ENCODE data around the gene HDX.

DNA sequence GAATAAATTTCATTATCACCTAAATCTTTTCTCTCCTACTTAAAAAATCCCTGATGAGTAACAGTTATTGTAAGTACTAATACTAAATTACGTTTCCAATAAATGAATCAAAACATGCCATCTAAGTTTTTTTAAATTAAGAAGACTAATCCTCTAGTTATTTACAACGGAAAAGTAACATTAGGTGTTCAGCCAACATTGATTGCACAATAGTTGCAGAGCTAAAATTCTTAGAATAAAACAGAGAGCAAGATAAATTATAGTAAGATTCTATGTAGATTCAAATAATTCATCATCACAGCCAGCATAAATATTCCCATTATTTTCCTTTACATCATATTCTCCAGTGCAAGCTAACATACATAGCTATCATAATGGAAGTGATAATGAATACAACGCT is 139.2 kb downstream of the HDX start:
- TF ChIP-seq, protein P1, sequence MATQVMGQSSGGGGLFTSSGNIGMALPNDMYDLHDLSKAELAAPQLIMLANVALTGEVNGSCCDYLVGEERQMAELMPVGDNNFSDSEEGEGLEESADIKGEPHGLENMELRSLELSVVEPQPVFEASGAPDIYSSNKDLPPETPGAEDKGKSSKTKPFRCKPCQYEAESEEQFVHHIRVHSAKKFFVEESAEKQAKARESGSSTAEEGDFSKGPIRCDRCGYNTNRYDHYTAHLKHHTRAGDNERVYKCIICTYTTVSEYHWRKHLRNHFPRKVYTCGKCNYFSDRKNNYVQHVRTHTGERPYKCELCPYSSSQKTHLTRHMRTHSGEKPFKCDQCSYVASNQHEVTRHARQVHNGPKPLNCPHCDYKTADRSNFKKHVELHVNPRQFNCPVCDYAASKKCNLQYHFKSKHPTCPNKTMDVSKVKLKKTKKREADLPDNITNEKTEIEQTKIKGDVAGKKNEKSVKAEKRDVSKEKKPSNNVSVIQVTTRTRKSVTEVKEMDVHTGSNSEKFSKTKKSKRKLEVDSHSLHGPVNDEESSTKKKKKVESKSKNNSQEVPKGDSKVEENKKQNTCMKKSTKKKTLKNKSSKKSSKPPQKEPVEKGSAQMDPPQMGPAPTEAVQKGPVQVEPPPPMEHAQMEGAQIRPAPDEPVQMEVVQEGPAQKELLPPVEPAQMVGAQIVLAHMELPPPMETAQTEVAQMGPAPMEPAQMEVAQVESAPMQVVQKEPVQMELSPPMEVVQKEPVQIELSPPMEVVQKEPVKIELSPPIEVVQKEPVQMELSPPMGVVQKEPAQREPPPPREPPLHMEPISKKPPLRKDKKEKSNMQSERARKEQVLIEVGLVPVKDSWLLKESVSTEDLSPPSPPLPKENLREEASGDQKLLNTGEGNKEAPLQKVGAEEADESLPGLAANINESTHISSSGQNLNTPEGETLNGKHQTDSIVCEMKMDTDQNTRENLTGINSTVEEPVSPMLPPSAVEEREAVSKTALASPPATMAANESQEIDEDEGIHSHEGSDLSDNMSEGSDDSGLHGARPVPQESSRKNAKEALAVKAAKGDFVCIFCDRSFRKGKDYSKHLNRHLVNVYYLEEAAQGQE (IDR thresholded peaks at IDR 0.05; ENCODE audit: borderline replicate concordance), result no peak
- TF ChIP-seq EZH2 (IDR thresholded peaks at IDR 0.05; ENCODE audit: borderline replicate concordance, insufficient read depth, low read length, poor library complexity, severe bottlenecking) (no peak), CTCF (IDR thresholded peaks at IDR 0.05; ENCODE audit: poor library complexity, severe bottlenecking) (no peak), RAD21 (conservative IDR thresholded peaks at IDR 0.05) (no peak)

Measured in neural cell (in vitro differentiated cells).